ENCODE results near the gene ABRACL.

GRCh38 chr6:139058029-139058428, 29.5 kb downstream of the ABRACL start:
- TF ChIP-seq, protein P1, sequence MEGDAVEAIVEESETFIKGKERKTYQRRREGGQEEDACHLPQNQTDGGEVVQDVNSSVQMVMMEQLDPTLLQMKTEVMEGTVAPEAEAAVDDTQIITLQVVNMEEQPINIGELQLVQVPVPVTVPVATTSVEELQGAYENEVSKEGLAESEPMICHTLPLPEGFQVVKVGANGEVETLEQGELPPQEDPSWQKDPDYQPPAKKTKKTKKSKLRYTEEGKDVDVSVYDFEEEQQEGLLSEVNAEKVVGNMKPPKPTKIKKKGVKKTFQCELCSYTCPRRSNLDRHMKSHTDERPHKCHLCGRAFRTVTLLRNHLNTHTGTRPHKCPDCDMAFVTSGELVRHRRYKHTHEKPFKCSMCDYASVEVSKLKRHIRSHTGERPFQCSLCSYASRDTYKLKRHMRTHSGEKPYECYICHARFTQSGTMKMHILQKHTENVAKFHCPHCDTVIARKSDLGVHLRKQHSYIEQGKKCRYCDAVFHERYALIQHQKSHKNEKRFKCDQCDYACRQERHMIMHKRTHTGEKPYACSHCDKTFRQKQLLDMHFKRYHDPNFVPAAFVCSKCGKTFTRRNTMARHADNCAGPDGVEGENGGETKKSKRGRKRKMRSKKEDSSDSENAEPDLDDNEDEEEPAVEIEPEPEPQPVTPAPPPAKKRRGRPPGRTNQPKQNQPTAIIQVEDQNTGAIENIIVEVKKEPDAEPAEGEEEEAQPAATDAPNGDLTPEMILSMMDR (IDR thresholded peaks at IDR 0.05) = no peak
- TF ChIP-seq POLR2A (IDR thresholded peaks at IDR 0.05) = no peak
